ENCODE results near the gene BMP6. TPM values are rescaled to one million over a fixed set of nuclear protein-coding genes. Genes with fewer than 3 reads are reported as not detected.

The BMP6 gene
- total RNA-seq, 1 donor from 2014 or later: 281 TPM

DNA sequence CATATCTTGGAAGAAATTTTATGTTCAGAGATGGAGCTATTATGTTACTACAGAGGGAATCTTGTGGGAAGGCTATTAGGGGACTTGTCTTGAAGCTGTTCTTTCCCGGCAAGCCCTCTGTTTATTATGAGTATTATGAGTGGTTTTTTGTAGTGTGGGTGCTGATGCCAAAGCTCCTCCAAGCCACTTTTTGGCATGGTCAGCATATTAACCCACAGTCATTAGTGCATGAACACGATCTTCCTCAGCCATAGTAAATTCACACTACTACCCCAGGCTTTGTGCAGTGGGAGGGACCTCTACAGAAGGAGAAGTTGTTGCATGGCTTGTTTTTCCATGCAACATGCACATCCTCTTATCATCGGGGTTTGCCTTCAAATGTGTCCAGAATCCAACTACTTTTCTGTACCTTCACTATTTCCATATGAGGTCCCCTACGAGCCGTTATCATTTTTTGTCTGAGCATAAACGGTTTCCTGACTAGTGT, 6.5 kb upstream of the BMP6 start:
- no peak for DNase-seq (ENCODE audit: low read depth, low spot score)

DNA sequence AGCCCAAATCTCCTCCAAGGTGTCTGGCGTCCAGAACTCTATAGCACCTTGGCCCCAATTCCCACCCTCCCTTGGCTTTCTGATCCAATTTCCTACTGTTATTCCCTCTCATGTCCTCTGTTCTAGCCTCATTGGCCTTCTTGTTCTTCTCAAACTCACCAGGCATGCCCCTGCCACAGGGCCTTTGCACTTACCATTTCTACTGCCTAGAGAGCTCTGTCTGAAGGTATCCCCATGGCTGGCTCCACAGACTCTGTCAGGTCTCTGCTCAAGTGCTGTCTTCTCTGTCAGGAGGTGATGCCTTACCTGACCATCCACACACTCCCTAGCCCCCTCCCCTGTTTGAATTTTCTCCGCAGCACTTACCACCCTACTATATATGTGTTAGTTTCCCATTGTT, 5.6 kb upstream of the BMP6 start:
- no peak for DNase-seq (ENCODE audit: low read depth, low spot score)

DNA sequence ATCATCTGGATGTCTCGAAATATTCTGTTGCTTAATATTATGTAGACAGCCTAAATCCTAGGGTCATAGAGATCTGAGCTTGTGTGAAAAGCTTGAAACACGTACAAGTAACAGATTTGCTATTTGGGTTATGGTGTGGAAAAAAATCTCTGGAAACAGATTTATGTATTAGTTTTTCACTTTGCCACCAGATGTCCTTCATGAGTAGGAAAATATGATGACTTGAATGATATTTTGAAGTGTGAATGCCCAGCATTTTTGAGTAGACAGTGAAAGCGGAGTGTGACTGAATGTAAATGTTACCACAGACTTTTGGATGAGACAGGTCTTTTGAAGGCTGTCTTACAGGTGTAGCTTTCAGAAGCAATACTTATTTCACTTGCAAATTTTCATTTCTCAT, 4.2 kb upstream of the BMP6 start:
- no peak for DNase-seq (ENCODE audit: low read depth, low spot score)

GRCh38 chr6:7723041-7723447, 2.9 kb upstream of the BMP6 start:
- DNase-seq (ENCODE audit: low read depth, low spot score): no peak

GRCh38 chr6:7723554-7723953, 2.3 kb upstream of the BMP6 start:
- DNase-seq (ENCODE audit: low read depth, low spot score): no peak

DNA sequence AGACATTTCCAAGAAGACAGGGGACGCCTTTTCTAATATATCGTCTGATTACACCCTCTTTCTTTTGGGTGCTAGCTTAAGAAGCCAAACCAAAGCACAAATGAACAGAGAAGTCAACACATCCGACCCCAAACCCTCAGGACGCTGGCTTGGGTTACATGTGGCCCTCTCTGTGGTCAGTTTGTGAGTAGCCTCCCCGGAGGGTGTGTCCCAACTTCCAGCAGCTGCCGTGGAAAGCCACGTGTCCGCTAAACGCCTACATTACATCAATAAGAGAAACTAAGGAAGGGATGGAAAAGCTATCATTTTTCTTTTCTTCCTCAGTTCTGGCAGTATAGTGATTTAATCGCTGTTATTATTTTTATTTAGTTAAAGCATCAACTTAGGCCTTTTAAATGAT, 487 bp upstream of the BMP6 start:
- DNase-seq (ENCODE audit: low read depth, low spot score): no peak

DNA sequence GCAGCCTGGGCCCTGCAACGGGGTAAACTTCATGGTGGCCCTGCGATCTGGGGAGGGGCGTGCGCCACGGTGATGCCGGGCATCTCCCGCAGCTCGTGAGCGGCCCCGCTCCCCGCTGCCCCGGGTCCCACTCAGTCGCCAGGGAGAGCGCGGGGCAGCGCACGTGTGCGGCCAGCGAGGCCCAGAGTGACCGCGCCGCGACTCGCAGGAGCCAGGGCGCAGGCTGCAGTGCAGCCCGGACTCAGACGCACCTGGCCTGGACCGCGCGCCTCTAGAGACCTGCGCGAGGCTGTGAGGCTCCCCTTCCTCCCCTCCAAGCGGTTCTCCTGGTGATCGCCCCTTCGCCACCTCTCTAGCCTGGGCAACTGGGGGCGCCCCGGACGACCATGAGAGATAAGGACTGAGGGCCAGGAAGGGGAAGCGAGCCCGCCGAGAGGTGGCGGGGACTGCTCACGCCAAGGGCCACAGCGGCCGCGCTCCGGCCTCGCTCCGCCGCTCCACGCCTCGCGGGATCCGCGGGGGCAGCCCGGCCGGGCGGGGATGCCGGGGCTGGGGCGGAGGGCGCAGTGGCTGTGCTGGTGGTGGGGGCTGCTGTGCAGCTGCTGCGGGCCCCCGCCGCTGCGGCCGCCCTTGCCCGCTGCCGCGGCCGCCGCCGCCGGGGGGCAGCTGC, 652 bp downstream of the BMP6 start:
- no peak for DNase-seq (ENCODE audit: low read depth, low spot score)

GRCh38 chr6:7727086-7727945, 1.4 kb downstream of the BMP6 start:
- DNase-seq (ENCODE audit: low read depth, low spot score): no peak

DNA sequence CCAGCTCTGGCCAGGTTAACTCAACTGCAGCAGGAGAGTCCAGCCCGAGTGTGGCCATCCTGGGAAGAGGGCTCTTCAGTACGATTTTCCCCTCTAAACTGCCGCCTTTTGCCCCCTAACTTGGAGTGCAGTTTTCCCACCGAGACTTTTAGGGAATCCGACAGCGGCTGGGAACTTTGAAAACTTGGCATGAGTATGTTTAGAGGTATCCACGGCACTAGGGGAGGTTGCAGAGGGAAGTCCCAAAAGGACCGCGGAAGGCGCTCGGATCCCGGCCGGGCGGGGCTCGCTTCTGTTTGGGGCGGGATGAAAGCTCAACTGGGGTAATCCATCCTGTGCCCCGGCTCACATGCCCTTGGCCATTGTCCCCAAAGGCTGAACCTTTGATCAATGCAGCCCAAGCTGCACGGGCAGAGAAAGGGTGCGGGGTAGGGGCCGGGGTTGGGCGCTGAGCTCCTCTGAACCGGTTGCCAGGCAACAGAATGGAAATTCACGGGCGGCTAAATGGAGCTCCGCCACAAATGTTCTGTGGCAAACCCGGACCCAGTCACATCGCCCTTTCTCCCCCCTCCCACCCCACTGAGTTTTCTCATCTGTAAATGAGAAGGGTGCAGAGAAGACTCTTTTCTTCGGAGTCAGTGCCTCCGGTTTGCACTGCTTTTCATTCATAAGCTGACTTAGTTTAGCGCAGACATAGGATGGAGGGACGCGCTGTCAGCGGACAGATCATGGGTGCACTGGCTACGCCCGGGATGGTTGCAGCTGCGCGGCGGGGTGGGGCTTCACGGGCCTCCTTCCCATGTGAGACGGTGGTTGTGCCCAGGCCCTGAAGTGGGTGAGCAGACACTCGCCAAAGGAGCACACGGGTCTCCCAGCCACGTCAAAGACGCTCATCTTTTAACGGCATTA, 2.3 kb downstream of the BMP6 start:
- DNase-seq (ENCODE audit: low read depth, low spot score): no peak

GRCh38 chr6:7728855-7729590, 3.1 kb downstream of the BMP6 start:
- no peak for DNase-seq (ENCODE audit: low read depth, low spot score)

DNA sequence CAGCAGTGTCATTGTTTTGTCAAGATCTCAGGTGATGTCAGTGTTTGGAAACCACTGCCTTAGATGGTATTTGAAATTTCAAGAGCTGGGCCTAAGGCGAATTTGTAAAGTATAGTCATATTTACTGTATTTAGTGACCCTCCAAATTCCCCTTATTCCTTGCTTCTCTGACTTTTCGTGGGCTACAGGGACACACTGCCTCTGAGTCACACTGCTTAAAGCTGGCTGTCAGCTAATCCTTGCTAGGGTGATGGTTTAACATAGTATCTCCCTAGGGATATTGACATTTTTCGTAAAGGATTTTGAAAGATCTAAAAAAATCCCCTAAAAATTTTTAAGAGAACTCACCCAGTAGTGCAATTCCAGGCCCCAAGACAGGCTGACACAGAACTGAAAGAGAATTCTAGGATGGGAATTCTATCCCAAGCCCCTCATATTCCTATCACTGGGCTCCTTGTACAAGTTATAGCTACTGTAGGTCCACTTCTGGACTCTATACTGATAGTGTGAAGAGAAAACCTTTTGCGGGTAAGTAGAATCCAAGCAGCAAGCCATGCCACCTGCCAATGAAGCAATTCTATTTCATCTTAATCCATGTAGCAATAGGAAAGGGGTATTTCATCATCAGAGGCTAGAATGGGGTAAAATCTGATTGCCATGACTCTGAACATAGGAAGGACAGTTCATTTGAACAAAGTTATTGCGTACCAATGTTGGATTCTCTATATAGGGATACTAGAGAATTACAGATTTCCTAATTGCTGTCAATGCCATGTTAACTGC, 4.3 kb downstream of the BMP6 start:
- no peak for DNase-seq (ENCODE audit: low read depth, low spot score)

DNA sequence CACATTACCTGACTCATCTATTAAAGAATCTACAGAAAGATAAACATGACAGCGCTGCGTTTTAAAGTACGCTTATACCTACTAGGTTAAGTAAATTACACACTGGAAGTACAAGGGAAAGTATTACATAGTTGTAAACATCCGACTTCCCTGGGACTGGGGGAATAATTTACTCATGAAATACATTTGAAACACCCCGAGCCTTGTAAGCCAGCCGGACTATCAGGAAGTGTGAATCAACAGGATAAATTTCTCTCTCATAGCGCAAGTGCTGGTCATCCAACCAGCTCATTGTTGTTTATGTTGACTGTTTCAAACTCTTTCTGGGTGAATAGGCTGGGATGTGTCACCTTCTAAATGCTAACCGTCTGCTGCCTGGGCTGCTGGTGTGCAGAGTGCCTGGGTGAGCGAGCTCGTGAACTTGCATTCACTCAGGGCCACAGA, 4.9 kb downstream of the BMP6 start:
- peak; percentile 86 for DNase-seq (ENCODE audit: low read depth, low spot score)

DNA sequence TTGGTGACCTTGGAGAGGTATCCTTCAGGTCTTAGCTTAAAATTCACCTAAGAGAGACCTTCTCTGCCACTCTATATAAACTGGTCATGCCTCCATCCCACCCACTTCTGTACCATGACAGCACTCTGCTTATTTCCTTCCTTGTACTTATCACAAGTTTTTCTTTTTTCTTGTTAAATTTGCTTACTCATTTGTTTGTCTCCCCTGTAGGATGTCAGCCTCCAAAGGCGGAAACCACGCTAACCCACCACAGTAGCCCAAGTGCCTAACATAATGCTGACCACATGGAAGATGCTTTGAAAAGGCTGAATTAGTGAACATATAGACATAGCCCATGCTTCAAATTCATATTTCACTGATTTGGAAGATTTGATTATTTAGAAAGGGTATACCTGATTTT, 5.4 kb downstream of the BMP6 start:
- no peak for DNase-seq (ENCODE audit: low read depth, low spot score)

DNA sequence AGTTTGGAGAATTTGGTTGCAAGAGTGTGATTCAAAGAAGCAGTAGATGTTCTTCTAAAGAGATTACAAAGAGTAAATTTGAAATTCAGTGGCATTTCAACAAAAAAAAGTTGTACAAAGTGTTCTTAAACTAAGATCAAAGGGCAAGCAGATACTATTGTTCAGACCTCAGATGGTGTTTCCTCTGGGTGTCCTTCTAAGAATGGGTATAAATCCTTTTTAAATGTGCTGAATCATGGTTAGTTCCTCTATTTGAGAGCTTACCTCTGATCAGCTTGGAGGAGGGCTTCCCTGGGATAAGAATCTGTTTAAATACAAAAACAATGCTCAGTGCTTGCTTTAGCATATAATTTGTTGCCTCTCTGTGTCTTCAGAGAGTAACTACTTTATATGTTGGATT, 6.3 kb downstream of the BMP6 start:
- DNase-seq (ENCODE audit: low read depth, low spot score): no peak

DNA sequence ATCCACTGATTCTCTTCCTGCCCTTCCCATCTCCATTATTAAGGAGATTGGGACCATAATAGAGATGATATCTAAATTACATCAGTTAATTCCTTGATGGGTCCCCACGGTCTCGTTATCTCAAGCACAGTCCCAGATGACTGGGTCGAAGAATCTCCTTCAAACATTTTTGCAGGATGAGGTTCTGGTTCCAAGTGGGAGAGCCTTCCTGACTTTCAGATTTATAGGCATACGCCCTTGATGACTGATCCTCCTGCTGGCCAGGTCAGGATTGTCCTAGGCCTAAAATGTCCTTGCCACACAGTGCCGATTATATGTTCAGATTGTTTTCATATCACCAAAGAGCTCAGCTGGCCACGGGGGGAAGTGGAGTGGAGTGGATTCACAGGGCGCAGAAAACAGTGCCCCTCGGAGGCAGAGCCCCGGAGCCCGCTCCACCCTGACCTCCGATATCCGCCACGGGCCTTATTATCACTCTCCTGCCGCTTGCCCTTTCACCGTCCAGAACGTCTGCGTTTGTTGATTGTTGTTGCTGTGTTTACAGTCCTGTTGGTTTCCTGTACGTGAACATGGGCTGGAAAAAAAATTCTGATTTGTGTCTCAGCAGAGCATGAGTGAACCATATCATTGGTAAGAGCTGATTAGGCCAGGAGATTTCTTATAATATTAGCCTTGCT, 8.9 kb downstream of the BMP6 start:
- no peak for DNase-seq (ENCODE audit: low read depth, low spot score)

GRCh38 chr6:7737106-7737505, 11.2 kb downstream of the BMP6 start:
- DNase-seq (ENCODE audit: low read depth, low spot score): no peak

DNA sequence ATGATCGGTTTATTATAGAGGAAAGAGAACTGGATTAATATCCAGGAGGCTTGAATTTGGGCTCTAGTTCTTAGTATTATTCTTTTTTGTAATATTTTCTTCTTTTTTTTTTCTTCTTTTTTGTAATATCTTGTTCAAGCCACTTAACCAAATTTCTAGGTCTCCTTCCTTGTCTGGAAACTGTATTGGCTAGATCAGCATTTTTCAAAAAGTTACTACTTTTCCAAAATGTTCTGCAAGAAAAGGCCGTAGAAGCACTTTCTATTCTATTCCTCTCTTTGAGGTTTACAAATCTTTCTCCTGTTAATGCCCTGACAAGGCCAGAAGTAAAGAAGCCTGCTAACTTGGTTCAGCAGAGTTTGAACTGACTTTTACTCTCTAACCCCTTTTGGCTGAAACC, 12.0 kb downstream of the BMP6 start:
- no peak for DNase-seq (ENCODE audit: low read depth, low spot score)

GRCh38 chr6:7742223-7742785, 16.4 kb downstream of the BMP6 start:
- DNase-seq (ENCODE audit: low read depth, low spot score): no peak

GRCh38 chr6:7745942-7746341, 20.0 kb downstream of the BMP6 start:
- DNase-seq (ENCODE audit: low read depth, low spot score): no peak

Measured in pulmonary artery endothelial cell (primary cell).